AG20443 (cell line): ENCODE results near the gene PARVG.

Experiments used
- DNase-seq: peaks from one replicate; pipeline ENCODE4 v3.0.0; 2012; ENCODE audit warnings: low spot score, mixed read lengths

Gene PARVG

DNA sequence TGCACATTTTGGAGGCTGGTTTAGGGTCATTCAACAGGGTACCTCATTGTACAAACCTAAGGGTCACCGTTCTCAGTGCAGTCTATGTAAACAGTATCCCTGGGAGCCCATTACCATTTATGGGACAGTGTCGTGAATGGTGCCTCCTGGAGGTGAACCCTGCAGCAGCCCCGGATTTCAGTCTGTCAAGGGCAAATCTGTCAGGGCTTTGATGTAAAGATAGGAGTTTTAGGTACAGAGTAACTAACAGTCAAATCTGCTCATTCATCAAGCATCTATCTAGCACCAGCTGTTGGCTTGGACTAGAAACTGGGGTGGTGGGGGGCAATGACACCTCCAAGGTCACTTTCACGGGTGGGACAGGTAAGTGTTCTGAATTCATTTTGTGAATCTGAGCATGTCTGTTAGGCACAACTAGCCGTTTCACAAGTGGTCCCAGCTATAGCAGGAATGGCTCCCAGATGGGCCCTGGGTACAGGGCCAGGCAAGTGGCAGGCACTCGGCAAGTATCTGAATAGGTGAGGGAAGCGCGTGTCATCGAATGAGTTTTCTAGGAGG, 63.6 kb downstream of the PARVG start:
- no peak for DNase-seq

DNA sequence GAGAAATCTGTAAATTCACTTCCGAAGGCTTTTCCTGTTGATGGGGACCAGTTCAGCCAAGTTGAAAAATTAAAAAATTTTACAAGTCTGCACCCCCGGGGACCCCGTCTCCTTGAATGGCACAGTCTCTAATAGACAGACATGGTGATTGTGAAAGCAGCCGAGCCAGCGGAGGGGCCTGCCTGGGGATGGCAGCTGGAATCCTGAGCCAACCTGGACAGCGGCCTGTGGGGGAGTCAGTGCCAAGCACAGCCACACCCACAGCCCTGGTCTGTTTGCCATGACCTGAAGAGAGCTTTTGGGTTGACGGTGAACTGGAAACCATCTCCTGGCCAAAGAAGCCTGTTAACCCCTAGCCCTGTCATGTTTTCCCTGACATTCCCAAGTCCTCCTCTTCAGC, 64.7 kb downstream of the PARVG start:
- DNase-seq, result no peak

DNA sequence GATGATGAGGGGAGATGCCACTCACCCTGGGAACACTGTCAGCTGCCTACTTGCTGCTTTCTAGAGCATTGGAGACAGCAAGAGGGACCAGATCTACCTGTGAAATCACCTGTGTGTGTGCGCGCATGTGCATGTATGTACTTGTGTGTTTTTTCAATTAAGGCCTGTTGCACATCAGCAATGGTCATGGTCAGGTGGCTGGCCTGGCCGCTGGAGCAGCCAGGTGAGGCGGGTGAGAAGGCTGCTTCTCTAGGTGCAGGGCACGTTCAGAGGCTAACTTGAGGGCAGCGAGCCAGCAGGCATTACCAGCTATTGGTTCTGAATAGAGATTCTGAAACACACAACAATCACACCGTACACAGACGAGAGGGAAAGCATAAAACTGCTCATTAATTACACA, 65.1 kb downstream of the PARVG start:
- no peak for DNase-seq

DNA sequence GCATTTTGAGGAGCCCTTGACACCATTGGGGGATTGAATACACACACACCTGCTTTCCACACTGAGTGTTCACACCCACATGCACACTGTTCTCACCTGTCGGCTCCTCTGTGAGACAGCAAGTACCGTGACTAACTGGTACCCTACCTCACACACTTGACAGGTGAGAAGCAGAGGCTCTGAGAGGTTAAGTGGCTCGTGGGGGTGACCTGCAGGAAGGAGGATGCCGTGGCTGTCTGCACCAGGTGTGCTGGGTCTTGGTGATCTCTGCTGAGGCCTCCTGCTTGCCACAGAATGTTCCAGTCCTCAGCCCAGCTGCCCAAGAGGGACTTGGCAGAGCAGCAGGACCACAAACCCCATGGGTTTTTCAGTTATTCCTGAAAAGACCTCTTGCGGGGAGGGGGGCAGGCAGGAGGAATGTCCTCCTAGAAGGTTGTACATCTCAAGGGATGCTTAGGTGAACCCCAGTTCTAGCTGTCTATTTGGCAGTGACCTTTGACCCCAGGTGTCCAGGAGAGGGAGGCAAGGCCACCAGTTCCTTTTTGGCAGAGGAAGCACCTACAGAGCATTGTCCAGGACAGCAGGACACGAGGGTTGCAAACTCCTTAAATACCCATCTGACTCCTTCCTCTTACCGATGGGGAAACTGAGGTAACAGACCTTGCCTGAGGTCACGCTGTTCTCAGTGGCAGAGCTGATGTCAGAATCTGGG, 66.0 kb downstream of the PARVG start:
- DNase-seq, result no peak

DNA sequence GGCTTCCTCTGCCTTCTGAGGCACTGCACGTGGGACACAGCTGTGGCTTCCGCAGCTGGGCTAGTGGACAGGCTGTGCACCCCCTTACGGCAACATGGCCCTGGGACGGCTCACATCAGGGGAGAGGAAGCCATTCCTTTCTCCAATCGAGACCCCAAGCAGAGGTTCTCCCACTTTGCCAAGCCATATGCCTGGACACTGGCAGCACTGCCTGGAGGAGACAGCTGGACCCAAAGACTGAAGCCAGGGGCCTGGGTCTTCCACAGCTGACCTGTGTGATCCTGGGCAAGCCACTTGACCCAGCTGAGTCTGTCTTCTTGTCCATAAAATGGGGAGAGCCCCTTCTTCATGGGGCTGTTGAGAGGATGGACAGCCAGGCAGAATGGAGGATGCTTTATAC, 66.6 kb downstream of the PARVG start:
- DNase-seq, result no peak

DNA sequence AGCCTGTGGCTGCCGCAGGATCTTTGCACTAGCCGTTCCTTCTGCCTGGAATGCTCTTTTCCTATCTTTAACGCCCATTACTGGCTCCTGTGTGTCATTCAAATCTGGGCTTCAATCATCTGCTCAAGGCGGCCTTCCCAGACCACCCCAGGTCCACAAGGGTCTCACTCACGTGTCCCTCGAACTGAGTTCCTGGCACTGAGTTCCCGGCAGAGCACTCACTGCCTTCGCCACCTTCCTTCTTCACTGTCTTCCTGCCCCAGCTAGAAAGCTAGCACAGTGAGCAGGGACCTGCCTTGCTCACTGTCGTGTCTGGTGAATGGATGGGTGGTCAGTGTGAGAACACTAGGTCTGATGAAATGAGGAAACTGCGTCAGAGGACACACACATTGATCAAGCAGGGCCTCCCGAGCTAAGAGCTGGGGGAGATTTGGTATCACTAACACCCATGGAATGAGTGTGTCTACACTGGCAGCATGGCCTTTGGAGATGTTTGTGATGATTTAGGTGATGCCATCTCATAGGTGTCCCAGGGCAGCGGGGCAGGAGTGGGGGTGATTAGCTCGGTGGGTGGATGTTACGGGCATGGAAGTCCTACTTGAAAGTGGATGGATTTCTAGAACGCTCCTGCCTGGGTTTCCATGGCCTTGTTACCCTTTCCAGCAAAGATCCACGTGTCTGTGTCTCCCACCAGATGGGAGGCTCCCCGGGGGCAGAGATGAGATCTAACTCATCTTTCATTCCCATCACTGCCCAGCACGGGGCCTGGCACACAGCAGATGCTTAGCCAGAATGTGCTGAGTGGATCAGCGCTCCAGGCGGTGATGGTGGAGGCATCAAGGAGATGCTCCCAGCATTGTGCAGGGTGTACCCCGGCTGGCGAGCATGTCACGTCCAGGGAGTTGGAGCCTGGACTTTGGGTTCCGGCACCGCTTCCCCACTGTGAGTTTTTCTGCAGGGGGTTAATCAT, 67.5 kb downstream of the PARVG start:
- DNase-seq, result no peak

DNA sequence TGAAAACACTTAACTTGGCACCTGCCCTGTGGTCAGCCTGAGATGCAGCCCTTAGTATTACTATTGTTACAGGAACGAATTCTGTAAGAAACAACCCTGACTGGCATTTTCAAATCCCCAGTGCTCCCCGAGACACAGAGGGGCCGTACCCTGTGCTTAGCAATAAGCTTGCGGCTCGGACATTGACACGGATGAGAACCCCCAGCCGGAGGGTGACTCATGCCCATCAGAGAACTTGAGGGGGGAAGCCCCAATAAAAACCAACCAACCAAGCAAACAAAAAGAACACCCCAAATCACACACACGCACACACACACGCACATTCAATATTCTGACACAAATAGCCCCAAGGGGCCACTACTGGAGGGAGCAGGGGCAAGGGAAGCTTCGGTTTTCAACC, 68.2 kb downstream of the PARVG start:
- DNase-seq, result no peak

DNA sequence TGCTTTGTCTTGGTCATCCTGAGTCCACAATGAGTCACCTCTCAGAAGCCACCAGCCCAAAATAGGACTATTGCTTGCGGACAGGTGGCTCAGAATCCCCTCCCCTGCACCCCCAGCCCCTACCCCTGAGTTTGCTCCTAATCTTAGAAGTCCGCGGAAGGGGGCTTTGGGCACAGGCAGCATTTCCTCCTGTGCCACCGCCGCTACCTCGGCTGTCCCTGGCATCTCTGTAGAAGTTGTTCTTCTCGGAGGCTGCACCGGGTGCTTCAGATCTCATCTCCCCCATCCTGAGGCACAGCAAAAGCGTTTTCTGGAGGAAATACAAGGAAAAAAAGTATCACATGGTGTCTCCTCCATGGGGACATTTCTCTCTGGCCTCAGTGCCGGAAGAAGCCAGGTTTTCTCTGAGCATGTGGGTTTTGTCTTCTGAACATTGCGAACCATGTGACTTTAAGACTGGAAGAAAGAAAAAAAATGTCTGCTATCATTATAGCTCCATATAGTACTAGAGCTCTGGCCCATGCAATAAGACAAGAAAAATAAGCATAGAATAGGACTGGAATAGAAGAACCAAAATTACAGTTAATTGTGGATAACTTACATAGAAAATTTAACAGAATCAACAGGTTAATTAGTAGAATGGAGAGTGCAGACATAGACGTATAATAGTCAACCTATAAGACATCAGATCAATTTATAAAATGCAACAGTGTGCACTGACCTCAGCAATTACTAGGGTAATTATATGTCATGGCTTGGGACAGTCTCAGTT, 68.8 kb downstream of the PARVG start:
- no peak for DNase-seq

DNA sequence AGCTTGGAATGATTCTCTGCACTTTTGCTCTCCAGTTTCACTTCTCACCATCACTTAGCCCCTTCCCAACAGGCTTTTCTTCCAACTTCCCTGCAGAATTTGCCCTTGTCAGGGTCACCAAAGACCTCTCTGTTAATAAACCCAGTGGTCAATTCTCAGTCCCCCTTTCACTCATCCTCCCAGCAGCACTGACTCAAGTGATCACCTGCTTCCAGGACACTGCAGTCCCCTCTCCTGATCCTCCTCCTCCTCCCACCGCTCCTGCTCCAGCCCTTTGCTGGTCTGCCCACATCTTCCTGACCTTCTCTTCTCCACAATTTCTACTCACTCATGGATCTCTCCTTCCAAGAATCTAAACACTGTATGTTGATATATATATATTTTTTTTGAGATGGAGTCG, 74.1 kb downstream of the PARVG start:
- DNase-seq, result no peak

DNA sequence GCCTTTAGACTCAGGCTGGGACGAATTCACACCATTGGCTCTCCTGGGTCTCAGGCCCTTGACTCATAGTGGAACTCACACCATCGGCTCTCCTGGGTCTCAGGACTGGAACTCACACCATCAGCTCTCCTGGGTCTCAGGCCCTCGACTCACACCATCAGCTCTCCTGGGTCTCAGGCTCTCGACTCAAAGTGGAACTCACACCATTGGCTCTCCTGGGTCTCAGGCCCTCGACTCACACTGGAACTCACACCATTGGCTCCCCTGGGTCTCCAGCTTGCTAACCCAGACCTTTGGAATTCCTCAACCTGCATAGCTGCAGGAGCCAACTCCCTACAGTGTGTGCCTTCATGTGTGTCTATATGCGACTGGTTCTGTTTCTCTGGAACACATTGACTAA, 75.4 kb downstream of the PARVG start:
- no peak for DNase-seq

DNA sequence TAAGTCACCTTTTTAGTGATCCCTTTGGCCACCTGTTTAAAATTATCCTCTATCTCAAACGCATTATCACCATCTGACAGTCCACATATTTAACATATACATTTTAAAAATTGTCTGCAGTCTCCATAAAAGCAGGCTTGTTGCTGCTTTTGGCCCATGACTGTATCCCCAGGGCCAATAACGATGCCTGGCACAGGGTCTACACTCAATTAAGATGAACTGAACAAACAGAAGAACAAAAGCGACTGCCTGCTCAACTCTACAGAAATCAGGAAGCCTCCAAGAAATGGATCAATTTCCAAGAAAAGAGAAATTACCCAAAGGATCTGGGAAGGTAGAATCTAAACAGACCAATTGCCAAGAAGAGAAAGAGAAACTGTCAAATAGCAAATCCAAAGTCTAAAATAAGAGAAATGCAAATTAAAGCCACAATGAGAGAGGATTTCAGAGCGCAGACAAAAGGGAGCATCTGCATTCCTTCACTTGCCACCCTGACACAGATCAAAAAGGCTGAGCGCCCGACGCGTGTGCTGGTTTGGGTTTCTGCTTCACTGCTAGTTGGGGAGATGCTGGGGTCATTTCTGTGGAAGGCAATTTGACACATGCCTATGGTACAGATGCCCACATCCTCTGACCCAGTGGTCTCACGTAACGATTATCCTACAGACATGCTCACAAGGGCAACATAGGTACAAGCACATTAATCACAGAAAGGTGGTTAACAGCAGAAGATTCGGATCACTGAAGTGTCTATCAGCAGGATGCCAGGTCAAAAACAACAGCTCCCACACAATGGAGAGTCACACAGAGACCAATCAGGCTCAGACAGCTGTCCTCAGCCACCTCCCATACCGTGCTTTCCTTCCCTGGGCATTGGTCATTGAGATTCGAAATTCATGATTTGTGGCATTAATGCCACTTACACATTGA, 76.1 kb downstream of the PARVG start:
- no peak for DNase-seq
